ENCODE results near the gene ZDHHC8.

Gene ZDHHC8

GRCh38 chr22:20142711-20143621, 11.4 kb downstream of the ZDHHC8 start:
- no peak for DNase-seq

DNA sequence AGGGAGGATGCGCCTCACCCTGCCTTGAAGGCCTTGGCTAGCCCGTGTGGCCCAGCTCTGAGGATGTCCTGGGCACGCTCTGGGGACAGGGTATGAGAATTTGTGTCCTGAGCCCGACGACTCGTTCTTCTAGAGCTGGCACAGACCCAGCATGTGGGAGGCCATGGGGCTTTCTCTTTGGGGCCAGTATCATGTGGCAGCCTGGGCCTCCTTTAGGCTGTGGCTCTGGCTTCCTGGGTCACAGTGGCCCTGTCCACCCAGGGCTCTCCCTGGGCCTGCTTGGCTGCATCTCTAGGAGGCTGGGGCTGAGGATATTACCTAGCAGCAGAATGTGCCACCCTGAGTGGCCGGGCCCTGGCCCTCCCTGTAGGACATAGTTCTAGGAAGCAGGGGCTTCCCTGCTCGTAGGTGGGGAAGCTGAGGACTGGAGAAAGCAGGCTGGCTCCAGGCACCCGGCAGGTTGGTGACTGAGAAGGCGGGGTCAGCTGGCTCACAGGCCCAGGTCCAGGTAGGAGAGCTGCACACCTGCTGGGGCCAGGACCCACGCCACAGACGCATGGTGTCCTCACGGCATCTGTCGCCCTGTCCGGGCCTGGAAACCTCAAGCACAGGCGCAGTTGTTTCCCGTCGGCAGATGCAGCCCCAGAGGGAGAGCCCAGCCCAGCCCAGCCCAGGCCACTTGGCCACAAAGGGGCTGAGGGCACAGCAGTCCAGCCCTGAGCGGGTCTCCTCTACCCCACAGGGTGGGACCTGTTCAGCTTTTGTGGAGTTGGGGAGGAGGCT, 12.5 kb downstream of the ZDHHC8 start:
- DNase-seq, result no peak

GRCh38 chr22:20145206-20145831, 13.7 kb downstream of the ZDHHC8 start:
- DNase-seq, result no peak

DNA sequence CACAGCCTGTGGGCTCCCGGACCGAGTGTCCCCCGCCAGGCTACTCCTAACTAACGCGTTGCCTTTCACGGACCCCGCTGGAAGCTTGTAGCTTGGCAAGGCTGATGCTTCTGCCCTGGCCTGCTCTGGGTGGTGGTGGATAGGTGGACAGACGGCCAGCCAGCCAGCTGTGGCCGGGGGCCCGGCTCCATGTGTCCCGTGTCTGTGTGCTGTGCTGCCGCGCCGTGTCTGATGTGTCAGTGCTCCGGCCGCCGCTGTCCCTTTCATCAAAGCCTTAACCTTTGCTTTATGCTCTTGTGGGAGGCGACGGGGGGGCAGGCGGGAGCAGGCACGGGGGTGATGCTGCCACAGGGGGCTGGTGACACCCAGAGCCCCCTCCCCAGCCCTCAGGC, 14.2 kb downstream of the ZDHHC8 start:
- DNase-seq, result no peak

GRCh38 chr22:20146777-20147176, 15.2 kb downstream of the ZDHHC8 start:
- DNase-seq, result no peak

GRCh38 chr22:20147237-20147988, 15.8 kb downstream of the ZDHHC8 start:
- DNase-seq, result no peak

DNA sequence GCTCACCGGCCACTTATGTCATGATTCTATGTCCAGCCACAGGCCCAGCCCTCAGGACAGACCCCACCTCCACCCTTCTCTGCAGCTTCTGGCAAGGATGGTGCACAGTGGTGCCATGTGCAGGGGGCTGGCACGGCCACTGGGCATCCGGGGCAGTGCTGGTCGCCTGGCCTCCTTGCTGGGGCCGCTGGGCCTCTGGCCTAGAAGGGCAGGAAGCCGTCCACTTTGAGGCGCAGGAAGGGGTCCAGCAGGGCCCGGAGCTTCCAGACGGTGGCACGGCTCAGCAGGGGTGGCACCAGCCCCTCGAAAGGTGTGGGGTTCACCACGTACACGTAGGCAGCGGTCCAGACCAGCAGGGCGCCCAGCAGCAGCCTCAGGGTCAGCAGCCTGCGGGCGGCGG, 16.8 kb downstream of the ZDHHC8 start:
- DNase-seq, result no peak

DNA sequence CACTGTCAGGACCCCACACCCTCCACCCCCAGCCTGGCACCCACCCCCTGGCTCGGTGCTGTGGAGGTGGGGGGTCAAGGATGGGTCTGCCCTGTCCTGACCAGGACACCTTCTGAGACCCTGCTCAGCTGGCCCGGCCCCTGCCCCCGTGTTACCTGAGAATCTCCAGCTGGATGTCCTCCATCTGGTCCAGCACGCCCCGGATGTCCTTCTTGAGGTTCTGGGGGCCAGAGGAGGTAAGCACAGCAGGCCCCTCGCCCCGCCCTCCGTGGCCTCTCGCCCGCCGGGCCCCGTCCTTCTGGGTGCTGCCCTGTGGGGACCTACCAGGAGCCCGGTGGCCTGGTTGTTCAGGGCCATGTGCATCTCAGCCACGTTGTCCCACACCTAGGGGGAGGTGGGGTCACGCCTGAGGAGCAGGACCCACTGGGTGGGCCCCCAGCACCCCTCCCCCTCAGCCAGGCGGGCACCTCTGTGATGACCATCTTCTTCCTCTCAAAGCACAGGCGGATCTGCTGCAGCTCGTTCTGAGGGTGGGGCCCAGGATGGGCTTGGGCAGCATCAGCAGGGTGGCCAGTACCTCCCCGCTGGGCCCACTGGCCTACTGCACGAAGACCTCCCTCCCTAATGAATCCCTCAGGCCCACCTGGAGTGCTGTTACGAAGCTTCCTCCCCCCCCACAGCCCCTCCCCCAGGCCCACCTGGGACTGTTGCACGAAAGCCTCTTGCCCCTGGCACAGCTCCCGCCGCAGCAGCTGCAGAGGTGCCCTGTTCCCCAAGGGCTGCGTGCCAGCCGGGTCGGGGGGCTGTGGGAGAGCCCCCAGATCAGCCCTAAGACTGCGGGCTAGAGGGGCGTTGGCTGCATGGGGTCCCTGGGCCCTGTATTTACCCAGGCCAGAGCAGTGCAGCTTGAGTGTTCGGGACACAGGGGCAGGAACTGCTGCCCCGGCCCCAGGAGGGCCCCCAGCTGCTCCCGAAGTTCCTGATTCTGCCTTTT, 17.9 kb downstream of the ZDHHC8 start:
- DNase-seq, result no peak

- no peak for DNase-seq
These were observed 19.0 kb downstream of the ZDHHC8 start, which contains the start of gene CCDC188 for GRCh38 chr22:20150381-20151275. Gene CCDC188 (minus strand): TSS chr22:20151055. CDS start chr22:20150986, 69 bp downstream.

GRCh38 chr22:20151276-20151588, 19.6 kb downstream of the ZDHHC8 start:
- no peak for DNase-seq

GRCh38 chr22:20152464-20152890, 20.9 kb downstream of the ZDHHC8 start:
- DNase-seq, result no peak

GRCh38 chr22:20153945-20154344, 22.3 kb downstream of the ZDHHC8 start:
- DNase-seq, result no peak

DNA sequence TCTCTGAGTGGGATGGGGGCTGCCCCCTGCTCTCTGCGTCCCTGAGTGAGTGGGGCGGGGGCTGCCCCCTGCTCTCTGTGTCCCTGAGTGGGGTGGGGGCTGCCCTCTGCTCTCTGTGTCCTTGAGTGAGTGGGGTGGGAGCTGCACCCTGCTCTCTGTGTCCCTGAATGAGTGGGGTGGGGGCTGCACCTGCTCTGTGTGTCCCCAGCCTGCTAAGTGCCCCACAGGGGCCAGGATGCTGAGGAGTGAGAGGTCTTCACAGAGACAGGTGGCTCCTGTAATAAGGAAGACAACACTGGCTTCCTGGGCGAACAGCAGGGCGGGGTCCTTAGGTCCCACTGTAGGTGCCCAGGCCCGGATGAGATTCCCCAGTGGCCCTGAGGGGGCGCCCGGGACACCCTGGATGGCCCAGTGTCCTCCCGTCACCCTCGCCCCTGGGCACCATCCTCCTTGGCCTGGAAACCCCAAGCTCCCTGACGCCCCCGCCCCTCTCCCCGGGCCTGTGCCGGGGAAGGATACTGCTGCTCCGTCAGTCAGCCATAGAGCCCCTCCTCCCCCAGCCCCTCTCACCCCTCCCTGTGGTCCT, 23.1 kb downstream of the ZDHHC8 start:
- no peak for DNase-seq

DNA sequence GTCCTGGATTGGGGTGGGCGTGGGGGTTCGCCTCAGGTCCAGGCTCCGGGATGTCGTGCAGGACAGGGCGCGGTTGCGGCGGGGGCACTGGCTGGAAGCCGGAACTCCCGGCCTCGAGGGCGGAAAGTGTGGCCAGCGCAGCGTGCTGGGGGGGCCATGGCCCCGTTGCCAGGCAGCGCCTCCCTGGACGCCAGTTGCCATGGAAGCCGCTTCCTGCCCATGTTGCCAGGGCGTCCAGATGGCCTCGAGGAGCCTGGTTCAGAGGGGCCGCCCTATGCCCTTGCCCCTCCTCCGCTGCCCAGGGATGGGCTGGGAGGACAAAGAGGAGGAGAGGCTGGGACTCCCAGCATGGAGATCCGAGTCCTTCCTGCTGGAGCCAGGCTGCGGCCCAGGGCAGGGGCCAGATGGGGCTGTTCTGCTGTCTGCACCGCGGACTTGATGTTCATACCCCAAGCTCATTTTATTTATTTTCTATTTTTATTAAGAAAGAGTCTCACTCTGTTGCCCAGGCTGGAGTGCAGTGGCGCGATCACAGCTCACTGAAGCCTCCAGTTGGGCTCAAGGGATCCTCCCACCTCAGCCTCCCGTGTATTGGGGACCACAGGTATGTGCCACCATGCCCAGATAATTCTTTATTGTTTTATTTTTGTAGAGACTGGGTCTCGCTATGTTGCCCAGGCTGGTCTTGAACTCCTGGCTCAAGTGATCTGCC, 23.9 kb downstream of the ZDHHC8 start:
- DNase-seq, result peak in 46 of 51 donors; percentile 9 to 81 (median 60)

DNA sequence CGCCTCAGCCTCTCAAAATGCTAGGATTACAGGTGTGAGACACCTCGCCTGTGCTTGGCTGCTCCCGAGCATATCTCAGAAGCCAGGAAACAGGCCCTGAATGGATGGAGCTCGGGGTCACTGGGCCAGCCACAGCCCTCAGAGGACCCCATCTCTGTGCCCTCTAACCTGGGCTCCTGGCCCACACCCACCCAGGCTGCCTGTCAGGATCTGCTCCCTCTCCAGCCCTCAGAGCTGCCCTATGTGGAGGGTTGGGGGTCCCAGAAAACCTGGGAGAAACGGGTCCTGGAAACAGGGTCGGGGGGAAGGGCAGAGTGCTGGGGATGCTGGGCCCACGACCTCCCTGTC, 24.4 kb downstream of the ZDHHC8 start:
- no peak for DNase-seq

DNA sequence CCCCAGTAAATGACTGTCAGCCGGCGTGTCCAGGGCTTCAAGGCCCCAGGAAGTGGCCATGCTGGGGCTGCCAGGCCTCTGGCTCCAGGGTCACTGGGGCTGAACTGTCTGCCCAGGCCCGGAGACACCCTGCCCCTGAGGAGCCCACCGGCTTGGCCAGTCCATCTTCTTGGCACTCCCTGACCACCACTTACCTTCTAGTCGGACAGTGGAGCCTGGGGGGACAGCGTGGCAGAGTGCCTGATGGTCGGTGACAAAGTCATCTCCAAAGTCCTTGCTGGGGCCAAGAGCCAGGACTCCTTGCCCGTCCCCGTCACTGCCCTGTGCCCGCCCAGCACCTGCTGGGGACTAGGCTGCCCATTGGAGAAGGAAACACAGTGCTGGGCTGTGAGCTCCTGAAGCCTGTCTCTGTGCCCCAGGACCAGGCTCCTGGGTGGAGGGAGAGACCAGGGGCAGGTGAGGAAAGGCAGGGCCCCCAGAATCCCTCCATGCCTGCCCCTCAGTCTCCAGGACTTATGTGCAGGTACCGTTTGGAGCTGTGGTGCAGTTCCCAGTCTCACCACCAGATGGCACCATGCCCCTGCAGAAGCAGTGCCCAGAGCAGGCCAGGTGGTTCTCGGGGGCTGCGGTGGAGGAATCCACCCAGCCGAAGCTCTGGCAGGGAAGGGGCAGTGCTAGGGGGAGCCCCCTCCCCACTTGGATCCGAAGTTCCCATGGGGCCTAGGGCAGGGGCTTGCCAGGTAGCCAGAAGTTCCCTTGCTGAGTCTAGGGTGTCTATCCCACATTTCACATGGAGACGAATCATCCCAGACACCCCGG, 25.2 kb downstream of the ZDHHC8 start:
- peak; percentile 19 to 93 (median 70) for DNase-seq

All from hypothalamus (tissue), 51 donors.